ENCODE data around the gene CD84.

GRCh38 chr1:160547422-160547821 is 31.9 kb downstream of the CD84 start:
- TF ChIP-seq, protein P1, sequence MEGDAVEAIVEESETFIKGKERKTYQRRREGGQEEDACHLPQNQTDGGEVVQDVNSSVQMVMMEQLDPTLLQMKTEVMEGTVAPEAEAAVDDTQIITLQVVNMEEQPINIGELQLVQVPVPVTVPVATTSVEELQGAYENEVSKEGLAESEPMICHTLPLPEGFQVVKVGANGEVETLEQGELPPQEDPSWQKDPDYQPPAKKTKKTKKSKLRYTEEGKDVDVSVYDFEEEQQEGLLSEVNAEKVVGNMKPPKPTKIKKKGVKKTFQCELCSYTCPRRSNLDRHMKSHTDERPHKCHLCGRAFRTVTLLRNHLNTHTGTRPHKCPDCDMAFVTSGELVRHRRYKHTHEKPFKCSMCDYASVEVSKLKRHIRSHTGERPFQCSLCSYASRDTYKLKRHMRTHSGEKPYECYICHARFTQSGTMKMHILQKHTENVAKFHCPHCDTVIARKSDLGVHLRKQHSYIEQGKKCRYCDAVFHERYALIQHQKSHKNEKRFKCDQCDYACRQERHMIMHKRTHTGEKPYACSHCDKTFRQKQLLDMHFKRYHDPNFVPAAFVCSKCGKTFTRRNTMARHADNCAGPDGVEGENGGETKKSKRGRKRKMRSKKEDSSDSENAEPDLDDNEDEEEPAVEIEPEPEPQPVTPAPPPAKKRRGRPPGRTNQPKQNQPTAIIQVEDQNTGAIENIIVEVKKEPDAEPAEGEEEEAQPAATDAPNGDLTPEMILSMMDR (conservative IDR thresholded peaks at IDR 0.05; ENCODE audit: low read length), result no peak
- no peak for TF ChIP-seq EZH2phosphoT487 (IDR thresholded peaks at IDR 0.05; ENCODE audit: borderline replicate concordance, low read depth, low read length)

All from OCI-LY7 (cell line).